Limb (tissue), 2 donors: ENCODE measurements around the gene APCDD1L.

ENCODE experiments used
- DNase-seq, 2 donors: peaks; one replicate each; pipeline ENCODE4 v3.0.0-alpha.2; 2016; ENCODE audit errors: extremely low spot score in 2 of 2

APCDD1L gene

GRCh38 chr20:58492795-58493524 is 22.2 kb downstream of the APCDD1L start:
- DNase-seq: no peak

GRCh38 chr20:58492074-58492718 is 23.0 kb downstream of the APCDD1L start:
- no peak for DNase-seq

- DNase-seq: no peak
Measured at GRCh38 chr20:58486207-58486606, 29.0 kb downstream of the APCDD1L start.

GRCh38 chr20:58485393-58485792 is 29.8 kb downstream of the APCDD1L start:
- DNase-seq: no peak

- no peak for DNase-seq
Measured at GRCh38 chr20:58483470-58483869, 31.7 kb downstream of the APCDD1L start.

GRCh38 chr20:58483051-58483450 is 32.1 kb downstream of the APCDD1L start:
- no peak for DNase-seq

GRCh38 chr20:58482416-58482815 is 32.8 kb downstream of the APCDD1L start:
- no peak for DNase-seq

GRCh38 chr20:58481481-58482021 is 33.6 kb downstream of the APCDD1L start:
- DNase-seq: no peak

GRCh38 chr20:58480551-58481336 is 34.5 kb downstream of the APCDD1L start:
- DNase-seq: peak in 1 of 2 donors; percentile 70

- DNase-seq: no peak
Measured at GRCh38 chr20:58479726-58480440, 35.3 kb downstream of the APCDD1L start.

- no peak for DNase-seq
Measured at GRCh38 chr20:58478141-58478805, 36.9 kb downstream of the APCDD1L start.

GRCh38 chr20:58475466-58475865 is 39.7 kb downstream of the APCDD1L start:
- DNase-seq: no peak

- no peak for DNase-seq
Measured at GRCh38 chr20:58473453-58474425, 41.5 kb downstream of the APCDD1L start.

- no peak for DNase-seq
Measured at GRCh38 chr20:58472273-58473018, 42.8 kb downstream of the APCDD1L start.

- peak; percentile 82 to 84 for DNase-seq
Measured at GRCh38 chr20:58471193-58472164, 43.7 kb downstream of the APCDD1L start.

- no peak for DNase-seq
Measured at GRCh38 chr20:58470336-58471192, 44.6 kb downstream of the APCDD1L start.

GRCh38 chr20:58469616-58470015 is 45.6 kb downstream of the APCDD1L start:
- no peak for DNase-seq
